ENCODE data around the gene DIAPH3.

DIAPH3 gene

DNA sequence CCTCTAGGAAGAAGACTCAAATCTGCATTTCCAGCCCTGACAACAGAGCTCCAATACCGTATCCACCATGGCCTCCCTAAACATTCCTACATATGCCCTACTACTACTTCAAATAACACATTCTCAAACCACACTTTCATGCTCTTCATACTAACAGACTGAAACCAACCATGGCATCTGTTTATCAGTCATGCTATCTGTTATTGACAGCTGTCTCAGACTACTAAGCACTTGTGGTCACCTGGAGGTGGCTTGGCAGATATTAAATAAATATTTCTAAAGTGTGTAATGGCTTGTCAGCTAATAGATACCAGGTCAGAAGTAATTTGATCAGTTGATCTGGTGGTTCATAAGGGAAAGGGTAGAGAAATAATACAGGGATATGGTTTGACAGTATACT, 489.1 kb downstream of the DIAPH3 start:
- DNase-seq (ENCODE audit: low read depth, low spot score), result no peak

DNA sequence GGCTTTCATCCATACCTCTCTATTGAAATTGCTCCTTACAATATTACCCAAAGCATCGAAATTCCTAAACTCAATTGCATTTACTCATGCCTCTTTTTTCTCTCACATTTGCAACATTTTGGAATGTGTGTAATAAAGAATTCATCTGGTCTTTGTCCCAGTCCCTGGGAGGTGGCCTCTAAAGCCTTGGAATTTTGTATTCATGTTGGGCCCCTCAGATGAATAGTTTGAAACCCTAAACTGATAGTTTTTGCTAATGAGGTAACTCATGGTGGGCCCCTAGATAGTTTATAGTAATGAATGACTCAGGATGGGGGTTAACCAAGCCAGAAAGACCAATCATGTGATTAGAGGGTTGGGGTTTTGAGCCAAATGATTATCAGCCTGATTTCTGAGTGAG, 490.4 kb downstream of the DIAPH3 start:
- no peak for DNase-seq (ENCODE audit: low read depth, low spot score)

DNA sequence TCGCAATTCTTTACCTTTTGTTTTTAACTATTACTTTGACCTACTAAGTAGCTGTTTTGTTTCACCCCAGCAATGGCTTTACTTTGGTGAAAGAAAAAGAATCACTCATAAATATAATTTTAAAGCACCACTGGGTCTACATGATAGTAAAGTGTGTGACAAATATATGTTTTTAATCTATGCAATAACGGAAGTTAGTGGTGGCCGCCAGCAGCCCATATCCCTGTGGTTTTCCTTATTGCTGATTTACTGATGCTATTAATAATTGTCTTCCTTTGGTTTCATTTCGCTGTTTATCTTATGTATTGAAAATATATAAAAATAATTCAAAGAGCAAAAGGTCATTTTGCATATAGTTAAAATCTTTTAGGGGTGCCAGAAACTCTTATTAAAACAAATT, 491.3 kb downstream of the DIAPH3 start:
- DNase-seq (ENCODE audit: low read depth, low spot score), result no peak

DNA sequence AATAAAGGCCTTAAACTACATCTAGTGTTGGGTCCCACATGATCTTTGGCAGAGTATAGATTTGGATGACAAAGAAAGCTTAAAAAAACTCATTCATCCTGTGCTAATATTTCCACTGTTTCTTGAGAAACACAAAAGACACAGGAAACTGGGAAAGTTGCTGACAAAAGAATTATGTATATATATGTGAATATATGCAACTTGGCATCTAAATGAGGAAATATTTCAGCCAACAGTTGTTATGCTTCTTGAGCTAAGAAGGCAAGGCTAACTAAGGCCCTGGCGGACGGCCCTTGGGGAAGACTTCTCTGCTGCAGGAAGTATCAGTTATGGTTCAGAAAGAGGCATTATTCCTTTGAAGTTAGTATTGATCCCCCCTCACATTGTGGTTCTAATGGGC, 491.8 kb downstream of the DIAPH3 start:
- DNase-seq (ENCODE audit: low read depth, low spot score), result no peak

DNA sequence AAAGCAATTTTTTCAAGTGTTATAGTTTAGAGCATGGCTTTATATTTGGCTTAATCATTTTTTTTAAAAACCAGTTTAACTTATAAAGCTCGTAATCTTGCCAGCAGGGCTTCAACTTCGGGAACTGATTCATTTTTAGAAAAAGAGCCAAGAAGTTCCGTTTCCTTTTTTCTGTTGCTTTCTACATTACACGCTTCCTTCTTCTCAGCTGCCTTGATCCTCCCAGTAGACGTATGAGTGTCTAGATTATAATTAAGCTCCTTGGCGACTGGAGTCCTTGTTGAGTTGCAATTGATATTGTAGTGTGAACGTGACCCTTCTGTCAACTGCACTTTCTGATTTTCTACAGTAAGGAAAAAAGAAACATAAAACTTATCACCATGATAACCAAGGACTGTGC, 497.2 kb downstream of the DIAPH3 start:
- no peak for DNase-seq (ENCODE audit: low read depth, low spot score)

DNA sequence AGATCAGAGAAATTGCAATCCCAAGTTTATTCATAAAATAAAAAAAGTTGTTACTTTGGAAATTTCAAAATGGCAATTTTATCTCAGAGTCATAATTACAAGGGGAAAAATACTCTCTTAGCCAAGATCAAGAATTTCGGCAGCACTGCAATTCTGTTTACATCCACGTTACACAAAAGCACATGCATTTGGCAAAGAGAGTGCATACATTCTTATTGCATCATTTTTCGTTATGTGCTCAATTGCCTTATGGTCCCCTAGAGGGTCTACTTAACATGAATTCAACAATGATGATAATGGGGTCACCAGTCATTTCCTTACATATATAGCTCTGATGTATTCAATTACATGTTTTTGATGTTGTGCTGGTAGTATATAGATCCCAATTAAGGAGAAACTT, 498.0 kb downstream of the DIAPH3 start:
- DNase-seq (ENCODE audit: low read depth, low spot score), result no peak

DNA sequence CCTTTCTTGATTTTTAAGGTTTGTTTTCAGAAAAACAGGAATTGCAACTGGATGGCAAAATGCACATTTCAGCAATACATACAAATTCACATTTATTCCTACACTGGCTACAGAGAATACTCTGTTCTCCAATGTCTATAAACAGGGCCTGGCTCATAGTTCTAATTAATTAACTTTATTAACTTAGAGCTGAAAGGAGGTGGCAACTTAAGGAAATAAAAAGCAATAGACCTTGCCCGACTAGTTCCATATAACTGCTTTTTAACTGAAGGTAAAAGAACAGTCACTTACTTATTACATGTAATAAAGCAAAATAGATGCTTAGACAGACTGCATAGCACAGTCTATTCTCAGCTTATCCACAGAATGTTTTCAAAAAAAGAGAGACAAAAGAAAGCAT, 498.5 kb downstream of the DIAPH3 start:
- no peak for DNase-seq (ENCODE audit: low read depth, low spot score)

DNA sequence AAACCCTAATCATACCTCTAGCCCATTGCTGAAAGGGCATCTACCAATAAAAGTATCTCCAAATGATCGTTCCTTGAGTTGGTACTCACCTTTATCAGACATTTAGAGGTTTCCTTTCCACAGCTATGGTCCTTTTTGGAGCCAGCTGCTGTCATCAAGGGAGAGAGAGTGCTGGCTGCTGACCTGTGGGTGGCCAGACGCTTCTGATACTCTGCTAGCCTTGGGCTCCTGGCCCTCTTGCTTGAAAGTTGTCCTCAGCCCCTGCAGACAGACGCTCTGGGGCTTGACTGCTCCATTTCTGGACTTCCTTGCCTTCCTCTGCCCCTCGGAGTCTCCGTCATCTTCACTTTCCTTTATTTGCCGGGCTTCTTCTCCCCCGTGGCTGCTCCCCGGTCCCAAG, 499.1 kb downstream of the DIAPH3 start:
- no peak for DNase-seq (ENCODE audit: low read depth, low spot score)

DNA sequence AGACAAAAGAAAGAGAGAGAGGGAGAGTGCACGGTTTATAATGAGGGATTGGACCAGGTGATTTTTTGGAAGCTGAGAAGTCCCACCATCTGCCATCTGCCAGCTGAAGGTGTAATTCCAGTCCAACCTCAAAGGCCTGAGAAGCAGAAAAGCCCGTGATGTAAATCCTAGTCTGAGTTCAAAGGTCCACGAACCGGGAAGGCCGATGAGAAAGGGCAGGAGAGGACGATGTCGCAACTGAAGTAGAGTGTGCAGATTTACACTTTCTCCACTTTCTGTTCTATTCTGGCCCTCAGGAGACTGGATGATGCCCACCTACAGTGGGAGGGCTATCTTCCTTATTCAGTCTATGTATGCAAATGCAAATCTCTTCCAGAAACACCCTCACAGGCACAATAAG, 500.0 kb downstream of the DIAPH3 start:
- no peak for DNase-seq (ENCODE audit: low read depth, low spot score)

DNA sequence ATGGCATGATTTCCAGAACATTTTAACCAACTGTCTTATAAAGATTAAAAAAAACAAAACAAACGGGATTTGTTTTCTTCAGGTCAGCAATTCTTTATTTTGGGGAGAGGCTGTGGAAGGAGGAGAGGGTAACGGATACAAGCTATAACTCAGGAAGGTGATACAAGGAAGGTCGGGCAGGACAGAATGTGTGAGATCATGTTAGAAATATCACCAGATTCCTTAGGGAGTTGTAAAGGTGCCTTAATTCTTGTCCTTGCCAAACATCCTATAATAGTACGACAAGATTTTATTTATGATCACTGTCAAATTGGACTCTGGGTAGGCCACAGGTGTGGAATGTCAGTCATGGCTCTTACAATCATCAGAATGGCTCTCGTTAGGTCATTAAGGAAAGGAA, 503.1 kb downstream of the DIAPH3 start:
- DNase-seq (ENCODE audit: low read depth, low spot score), result no peak

DNA sequence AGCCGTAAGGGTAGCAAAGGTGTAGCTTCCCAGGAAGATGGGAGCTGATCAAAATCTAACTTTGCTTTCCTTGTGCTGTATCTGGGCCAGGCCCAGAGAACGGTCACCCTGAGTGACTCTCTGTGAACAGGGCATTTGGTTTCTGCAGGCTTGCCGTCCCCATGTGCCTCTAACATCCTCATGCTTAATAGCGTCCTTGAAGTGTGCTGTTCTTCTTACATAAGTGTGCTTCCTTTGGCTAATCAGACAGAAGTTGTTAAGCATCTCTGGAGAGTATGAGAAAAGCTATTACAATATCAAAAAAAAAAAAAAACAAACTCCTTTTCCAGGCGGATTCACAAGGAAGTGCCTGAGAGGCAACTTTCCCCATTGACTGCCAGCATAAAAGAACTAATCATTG, 503.7 kb downstream of the DIAPH3 start:
- DNase-seq (ENCODE audit: low read depth, low spot score), result no peak

DNA sequence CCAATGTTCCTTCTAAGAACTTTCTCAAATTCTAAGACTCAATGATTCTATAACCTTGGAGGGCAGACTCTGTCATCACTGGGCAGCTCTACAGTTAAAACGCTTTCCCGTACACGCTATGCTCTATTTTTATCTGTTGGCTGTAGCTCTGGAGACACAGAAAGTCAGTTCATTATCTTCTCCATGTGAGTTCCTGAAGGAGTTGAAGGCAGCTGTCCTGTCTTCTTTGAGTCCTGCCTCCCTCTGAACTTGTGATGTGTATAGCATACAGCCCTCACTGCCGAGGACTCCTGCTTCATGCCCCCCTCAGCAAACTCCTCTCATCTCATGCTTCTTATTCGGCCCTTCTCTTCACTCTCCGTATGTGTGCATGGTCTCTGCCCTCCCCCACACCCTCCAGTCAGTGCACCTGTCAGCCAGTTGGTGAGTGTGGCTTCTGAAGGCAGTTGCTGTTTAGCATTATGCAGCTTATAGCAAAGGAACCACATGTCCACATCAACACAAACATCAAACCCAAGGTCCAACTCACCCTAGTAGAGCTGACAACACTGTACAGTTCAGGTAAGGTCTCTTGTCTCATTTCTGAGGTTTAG, 504.9 kb downstream of the DIAPH3 start:
- no peak for DNase-seq (ENCODE audit: low read depth, low spot score)

DNA sequence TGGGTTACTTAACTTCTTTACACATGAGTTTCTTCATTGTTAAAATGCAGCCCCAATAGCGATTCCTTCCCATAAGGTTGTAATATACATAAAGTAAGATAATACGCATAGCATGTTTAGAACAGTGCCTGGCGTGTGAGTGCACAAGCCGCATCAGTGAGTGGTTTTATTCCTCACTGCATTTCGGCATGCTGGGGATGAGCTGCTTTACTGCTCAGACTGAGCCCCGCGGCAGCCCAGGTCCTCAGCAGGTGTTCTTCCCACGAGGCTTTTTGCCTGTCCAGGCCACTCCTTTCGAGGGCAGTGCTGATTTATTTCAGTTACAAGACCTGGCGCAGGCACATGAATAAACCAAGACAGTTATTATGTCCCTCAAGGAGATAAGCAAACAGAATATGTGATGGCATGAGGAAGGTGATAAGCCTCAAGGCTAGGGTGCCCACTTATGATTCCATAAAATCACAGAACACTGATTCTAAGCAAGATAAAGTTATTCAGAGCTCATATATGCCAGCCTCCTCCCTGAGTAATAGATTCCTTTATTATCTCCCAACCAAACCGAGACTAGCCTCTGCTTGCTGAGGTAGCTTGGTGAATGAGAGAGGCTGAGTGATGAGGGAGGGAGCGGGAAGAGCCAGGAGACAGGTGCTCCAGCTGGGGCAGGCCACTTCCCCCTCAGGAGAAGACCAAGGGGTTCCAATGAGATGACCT, 505.5 kb downstream of the DIAPH3 start:
- DNase-seq (ENCODE audit: low read depth, low spot score), result no peak

DNA sequence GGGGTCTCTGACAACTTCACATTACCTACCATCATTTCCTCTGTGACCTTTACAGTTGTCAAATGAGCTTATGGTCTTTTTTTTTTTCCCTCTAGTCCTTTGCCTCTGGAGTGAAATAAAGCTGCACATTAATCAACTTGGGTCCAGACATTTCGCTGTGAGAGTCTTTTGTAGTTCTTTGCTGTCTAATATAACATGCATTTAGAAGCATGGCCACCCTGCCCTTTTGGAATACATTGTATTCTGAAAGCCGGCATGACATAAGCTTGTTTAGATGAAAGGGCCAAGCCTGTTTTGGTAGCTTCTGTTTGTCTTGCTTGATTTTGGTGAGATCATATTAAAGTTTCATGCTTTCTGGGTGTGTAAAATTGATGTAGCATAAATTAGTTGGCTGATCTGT, 509.8 kb downstream of the DIAPH3 start:
- no peak for DNase-seq (ENCODE audit: low read depth, low spot score)

DNA sequence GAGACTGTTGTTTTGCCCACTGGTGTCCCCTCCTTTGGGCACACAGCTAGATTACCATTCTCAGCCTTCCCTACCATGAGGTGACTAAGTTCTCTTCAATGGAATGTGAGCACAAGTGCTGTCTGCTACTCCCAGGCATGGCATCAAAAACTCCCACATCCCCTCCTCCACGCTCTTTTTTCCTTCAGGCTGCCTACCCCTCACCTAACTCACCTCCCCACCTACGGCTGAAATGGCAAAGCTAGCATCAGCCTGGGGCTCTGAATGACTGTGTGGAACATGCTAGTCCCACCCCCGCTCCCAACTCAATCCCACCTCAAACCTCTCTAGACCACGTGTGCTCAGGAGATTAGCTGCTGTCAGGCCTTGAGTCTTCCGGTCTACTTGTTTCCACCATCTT, 512.2 kb downstream of the DIAPH3 start:
- no peak for DNase-seq (ENCODE audit: low read depth, low spot score)

DNA sequence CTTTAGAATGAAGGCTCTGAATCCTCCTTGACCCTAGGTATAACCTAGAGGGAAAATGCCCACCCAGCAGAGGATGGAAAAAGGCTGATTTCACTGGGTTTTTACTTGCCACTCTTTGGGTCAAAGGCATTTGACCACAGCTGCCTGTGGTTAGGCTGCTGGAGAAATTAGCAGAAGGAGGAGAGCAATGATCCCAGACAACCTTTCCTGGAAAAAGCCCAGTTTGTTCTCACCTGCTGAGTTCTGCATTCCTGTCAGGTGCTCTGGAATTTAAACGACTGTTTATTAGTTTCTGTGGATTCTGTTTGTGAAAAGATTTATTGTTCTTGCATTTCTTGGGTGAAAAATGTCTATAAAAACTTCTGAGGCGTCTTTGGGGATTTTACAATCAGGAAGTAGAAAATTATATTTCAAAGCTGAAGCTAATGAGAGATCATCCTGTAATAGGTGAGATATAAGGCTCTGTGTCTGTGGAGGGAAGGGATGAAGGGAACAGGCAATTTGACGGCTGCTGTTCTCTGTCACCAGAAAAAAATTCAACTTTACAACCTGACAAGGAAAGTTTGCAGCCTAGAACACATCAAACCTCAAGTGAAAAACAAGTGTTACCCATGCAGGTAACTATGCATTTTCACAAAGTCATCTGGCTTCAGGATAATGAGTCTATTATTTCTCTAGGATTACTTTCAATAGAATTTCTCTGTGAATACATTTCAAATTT, 519.7 kb downstream of the DIAPH3 start:
- DNase-seq (ENCODE audit: low read depth, low spot score), result peak; percentile 38

DNA sequence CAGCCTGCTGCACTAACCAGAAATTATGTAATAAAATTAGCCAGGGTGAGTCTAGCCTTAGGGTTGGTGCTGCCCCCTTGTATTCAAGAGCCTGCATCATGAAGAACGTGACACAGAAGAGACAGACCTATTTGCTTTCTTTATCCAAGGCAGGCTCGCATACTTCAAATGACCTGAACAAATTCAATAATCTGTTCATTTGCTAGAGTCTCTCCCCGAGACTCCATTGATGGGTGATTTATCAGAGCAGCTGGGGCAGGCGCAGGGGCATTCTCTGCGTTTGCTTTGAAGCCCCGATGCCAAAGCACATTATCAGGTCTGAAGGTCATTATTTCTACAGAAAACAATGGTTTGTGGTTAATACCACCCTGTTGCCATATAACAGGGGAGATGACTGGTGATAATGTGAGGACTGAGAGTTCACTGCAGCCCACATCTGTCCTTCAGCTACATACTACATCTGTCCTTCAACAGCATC, 520.3 kb downstream of the DIAPH3 start:
- DNase-seq (ENCODE audit: low read depth, low spot score), result no peak

DNA sequence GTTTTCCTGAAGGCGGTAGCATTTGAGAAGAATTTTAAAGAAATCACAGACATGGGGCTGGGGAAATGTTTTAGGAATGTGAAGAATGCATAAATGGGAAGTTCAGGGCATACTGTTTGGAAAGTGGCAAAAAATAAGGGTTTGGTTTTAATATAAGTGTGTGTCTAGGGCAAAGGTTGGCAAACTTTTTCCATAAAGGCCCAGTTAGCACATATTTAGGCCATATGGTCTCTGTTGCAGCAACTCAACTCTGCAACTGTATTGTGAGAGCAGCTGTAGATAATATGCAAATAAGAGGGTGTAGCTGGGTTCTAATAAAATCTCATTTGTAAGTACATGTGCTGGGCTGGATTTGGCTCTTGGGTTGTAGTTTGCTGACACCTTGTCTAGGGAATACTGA, 521.9 kb downstream of the DIAPH3 start:
- no peak for DNase-seq (ENCODE audit: low read depth, low spot score)

DNA sequence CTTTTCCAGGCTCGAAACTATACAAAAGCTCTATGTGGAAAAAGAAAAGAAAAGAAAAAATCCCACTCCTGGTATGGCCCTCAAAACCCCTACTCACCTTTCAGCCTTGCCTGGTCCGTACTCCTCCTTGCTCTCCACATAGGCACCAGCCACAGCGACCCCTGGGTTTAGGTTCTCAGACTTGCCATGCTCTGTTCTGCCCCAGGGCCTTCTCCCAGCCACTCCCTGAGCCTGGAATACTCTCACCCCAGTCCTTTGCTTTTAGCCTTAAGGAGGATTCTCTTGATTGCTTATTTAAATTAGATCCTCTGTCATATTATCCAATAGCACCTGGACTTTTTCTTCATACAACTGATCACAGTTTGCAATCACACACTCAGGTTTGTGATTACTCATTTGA, 522.5 kb downstream of the DIAPH3 start:
- DNase-seq (ENCODE audit: low read depth, low spot score), result peak; percentile 74

DNA sequence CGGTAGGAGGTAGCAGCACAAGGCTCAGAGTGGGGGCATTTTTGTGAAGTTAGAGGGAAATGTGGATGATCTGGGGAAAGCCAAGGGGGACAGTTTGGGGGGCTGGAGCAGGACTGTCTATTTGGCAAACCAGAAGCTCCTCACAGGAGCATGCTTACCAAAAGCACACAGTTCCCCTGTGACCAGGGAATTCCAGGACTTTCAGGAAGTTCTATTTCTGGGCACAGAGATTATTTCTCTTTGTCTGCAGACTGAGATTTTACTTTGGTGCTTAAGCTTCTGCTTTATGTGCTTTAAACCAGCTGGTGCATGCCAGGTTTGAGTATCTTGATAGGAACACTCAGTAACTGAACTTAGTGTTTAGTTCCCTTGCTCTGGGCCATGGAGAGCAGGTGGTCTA, 525.3 kb downstream of the DIAPH3 start:
- no peak for DNase-seq (ENCODE audit: low read depth, low spot score)

DNA sequence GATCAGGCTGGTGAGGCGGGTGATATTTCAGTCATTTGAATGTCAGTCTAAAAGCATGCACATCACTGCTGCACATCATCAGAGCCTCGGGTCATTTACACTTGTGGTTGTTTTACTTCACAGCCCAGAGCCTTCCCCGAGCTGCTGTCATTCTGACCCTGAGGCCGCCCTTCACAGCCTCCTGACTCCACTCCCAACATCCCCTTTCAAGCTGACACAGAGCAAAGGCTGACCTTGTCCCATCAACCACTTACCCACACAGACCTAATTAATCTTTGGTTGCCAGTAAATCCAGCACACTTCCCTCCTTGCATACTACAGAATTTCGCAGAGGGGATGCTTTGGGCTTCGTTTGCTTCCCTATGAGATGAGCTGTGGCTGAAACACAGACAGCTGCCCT, 528.1 kb downstream of the DIAPH3 start:
- DNase-seq (ENCODE audit: low read depth, low spot score), result peak; percentile 57

DNA sequence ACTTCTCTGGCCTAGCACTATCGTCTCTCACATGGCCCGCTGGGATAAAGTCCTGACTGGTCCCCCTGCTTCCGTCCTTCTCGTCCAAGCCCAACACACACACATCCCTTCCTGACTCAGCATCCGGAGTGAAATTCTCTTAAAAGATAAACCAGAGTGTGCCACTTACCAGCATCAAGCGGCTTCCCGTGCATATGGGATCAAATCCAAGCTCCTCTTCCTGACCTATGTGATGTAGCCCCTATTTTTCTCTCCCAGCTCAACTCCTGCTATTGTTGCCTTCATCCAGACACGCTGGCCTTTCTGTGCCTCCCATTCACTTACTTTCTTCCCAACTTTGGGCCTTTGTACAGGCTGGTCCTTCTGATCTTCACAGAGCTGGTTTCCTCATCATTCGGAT, 530.4 kb downstream of the DIAPH3 start:
- no peak for DNase-seq (ENCODE audit: low read depth, low spot score)

DNA sequence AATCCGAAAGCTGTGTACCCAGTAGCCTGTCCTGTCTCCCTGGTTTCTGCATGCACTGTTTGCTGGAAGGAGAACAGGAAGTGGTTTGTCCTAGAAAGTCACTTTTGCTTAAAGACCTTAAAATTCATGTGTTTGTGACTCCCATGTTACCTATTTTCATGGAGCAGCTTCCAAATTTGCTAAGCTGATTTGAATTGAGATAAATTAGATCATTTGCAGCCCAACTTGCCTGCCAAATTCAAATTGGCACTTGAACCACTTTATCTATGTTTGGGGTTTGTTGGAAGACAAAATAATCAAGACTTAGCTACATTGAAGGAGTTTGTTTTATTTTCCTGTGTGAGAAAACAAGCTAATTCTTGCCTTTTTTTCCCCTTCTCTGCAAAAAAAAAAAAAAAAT, 532.5 kb downstream of the DIAPH3 start:
- DNase-seq (ENCODE audit: low read depth, low spot score), result no peak
